Daoy (cell line): ENCODE data around the gene GGT1. TPM values are rescaled to one million over a fixed set of nuclear protein-coding genes. Genes with fewer than 3 reads are reported as not detected.
A peak's percentile ranks its signal among the peaks of the same experiment; 100 is the strongest.
"Not testable (repeated sequence)": the region's sequence is repeated elsewhere in the genome, so short reads cannot be mapped to it uniquely, and the experiment has no call there.

Experiments
- DNase-seq: peaks from one replicate; pipeline ENCODE4 v3.0.0-alpha.2; 2015; ENCODE audit warnings: low read depth
- total RNA-seq: library from RNA; depleted of rRNA; stranded (reverse); fragments of >200 nt; shearing (Covaris generic); gene quantifications from 2 replicates; pipeline ENCODE4 v1.2.3, GENCODE V29; 2014

Gene GGT1
- total RNA-seq, 1 experiment from 2014 or later, result 8.7 TPM

DNA sequence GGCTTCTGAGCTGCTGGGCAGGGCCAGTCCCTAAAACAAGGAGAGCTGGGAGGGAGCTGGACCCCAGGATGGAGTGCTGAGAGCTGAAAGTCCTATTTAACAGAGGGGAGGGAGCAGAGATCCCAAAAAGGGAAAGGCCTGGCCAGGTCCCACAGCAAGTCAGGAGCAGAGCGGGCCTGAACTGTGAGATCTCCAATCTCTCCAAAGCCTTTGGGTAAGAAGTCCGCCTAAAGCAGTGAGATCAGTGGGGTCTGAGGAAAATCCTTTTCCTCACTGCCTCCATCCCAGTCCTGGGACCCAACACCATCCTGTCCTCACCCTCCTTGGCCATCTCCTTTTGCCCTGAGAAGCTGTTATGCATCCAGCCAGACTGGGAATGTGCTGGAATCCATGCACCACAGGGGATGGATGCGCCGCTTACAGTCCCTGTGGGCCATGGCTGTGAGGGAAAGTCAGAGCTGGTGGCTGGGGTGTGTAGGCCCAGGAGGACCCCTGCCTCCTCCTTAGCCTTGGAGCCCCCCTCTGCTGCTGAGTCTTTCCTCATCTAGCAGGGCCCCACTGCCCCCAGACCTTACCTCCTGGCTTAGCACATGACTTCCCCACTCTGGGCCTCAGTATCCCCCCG is 18.7 kb upstream of the GGT1 start:
- DNase-seq, result no peak

DNA sequence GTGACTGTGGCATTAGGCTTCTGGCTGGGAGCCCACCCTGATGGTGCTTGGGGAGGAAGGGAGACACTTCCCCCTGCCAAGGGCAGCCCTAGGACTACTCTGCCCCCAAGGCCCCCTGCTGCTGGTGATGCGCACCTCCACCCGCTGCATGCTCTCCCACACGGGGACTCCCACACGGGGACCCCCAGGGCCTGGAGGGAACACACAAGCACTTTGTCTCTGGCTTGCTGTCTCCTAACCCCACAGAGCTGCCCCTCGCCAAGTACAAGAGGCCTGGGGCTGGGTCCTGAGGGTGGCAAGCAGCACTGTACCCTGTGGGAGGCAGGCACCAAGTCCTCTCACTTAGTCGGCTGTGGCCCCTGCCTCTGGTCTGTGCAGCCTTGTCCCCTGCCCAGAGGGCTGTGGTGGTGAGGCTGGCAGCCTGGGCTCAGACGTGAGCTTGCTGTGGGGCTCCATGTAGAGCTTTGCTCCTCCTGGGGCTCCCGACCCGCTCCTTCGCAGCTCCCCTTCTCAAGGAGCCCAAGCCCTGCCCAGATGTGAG is 18.1 kb upstream of the GGT1 start:
- no peak for DNase-seq

DNA sequence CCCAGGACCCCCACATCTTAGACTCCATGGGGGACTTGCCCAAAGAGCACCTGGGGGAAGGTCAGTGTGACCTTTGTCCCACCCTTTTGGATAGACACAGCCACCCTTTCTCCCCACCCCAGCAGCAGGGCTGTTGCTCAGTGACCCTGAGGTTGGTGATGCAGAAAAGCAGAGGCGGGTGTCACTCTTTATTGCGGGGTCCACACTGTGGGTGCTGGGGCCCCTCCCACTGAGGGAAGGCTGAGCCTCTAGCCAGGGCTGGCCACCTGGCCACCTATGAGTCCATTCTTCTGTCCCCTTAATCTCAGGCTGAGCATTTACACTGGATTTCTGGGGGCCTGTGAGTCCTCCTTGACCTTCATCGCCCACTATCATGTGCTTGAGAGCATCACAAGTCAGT is 17.5 kb upstream of the GGT1 start:
- no peak for DNase-seq

DNA sequence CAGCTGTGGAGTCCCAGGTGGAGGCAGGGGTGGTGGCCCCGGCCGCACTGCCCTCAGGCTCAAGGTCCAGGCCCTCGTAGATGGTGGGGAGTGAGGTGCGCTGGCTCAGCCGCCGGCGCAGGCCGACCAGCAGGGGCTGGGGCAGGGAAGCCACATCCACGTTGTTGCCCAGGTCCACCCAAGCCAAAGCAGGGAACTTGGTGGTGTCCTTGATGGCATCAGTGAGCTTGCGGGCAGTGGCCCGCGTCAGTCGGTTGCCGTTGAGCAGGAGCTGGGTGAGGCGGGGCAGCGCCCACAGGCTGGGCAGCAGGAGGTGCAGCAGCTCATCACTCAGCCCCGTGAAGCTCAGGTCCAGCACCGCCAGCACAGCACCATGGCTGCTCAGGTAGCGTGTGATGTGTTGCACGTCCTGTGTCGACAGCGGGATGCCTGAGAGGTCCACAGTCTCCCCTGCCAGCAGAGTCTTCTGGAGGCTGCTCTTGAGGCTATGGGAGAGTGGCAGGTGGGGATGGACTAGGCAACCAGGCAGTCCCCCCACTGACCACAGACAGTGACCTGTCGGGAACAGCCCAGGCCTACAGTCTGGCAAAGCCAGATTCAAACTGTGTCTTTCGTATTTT is 17.0 kb upstream of the GGT1 start:
- DNase-seq, result no peak

DNA sequence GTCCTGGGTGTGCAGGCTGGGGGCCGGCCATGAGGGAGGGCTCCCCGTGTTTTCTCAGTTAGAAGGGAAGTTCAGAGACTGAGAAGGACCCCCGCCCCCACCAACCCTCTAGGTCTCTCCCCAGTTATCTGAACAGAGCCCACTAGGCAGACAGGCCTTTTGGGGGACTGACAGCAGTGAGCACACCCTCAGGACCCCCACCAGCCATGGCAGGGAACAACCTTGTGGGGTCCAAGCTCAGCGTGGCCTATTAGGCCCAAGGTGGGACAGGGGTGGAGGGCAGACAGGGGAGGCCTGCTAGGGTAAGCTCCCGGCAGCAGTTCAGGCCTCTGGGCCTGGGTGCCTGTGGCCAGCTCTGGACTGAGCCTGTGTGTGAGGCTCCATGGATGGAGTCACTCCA is 15.7 kb upstream of the GGT1 start:
- no peak for DNase-seq

DNA sequence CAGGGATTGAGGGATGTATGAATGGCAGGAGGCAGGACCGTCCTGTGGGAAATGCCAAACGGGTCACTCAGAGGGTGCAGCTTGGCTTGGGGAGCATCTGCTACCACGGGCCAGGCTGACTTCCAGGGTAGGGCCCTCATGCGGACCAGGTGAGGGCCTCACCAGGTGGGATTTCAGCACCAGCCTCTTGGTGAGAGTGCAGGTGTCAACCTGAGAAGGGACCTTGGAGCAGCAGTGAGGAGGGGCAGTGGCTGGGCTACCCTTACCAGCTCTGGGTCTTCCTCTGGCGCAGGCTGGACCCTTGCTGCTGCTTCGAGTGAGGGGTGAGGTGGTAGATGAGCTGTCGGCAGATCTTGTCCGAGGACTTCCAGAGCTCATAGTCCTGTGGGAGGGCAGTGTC is 15.0 kb upstream of the GGT1 start:
- no peak for DNase-seq

DNA sequence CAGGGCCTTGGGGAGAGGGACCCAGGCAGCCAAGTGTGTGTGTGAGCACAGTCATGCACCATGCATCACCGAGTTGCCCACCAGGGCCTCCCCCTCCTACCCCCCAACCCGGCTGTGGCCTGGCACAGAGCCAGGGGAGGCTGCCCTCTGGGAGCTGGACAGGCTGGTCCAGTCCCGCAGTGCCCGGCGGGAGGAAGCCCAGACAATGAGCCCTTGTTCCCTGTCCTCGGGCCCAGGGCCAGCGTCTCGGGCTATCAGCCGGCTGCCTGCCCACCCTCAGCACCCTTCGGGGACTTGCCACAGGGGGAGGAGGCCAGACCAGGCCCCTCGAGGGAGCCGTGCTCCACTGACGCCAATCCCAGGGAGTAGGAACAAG is 14.6 kb upstream of the GGT1 start:
- DNase-seq, result no peak

DNA sequence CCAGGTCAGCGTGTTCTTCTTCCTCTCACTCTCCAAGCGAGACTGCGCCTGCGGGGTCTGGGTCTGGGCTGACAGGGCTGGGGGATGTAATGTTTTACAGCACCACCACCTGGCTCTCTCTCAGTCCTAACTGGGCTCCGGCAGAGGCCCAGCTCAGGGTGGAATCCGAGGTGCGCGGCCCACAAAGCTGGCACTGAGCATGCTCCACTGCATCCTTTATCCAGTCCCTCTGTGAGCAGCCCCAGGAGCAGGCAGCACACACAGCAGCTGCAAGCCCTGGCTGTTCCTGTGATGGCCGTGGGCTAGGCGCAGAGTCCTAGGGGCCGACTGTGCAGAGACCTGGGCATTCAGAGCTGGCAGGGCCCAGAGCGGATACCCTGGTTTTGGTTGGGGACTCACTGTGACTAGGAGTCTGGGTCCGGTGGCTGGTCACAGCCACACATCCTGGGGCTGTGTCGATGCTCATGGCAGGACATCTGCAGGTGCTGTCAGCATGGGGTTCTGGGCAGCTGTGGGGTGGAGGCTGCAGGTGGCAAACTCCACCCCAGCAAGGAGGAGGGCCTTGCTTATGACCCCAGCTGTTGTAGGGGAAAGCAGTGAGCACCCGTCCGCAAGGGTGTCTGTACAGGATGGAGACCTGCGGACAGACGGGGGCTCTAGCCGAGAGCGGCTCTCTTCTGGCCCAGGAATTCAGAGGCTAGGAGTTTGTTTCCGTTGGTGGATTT is 14.1 kb upstream of the GGT1 start:
- DNase-seq, result no peak

DNA sequence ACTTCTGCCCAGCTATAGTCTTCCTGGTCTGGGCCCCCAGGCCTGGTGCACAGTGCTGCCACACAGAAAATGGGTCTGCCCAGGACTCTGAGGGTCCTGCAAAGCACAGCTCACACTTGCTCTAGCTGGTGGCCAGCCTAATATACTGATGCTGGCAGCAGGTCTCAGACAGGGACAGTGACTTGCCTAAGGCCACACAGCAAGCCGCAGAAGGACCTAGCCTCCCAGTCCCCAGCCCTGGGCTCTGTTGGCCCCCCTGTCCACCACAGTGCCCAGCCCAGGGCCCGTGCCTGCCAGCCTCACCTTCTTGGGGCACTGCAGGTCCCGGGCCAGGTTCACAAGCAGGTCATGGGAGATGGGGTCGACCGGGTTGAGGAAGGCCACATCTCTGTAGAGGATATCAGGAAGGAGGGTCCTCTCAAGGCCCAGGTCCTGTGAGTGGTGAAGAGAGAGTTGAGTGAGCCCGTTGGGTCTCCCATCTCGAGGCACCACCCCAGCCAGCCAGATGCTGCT is 13.4 kb upstream of the GGT1 start:
- DNase-seq, result no peak

DNA sequence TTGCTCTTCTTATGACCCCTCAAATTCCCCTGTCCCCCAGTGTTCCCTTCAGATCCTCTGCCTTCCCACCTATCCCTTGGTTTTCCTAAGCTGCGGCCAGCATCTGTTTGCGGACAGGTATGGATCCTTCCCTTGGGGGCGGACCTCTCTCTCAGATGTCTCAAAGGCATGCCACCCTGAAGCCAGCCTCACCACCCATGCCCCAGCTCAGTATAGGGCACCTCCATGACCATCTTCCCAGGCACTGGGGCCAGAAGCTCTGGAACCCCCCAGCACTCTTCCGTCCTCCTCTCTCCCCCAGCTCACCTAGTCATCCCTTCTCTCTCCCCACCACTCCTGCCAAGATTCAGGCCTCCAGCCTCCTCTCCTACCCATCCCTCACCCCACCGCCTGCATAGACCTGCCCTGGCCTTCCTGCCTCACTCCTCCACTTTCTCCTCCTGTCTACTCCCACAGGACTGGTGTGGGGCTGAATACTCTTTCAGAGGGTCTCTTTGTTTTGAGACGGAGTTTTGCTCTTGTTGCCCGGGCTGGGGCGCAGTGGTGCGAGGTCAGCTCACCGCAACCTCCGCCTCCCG is 12.3 kb upstream of the GGT1 start:
- no peak for DNase-seq

DNA sequence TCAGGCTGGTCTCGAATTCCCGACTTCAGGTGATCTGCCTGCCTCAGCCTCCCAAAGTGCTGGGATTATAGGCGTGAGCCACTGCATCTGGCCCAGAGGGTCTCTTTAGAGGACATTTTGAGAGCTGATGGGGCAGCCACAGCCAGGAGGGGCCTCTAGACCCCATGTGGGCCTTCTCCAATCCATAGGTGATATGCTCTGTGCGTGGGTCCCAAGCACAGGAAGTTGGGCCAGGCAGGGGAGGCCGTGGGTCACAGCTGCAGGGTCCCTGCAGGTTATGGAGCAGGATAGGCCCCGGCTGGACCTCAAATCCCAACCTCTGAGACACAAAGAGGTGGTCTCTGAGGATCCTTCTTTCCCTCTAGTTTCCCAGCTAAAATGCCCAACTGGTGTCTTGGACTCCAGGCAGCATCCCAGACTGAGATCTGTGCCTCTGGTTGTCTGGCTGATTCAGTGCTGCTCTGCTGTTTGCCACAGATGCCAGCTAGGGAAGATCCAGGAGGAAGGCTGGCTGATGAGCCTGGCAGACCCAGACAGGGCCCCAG is 11.6 kb upstream of the GGT1 start:
- DNase-seq, result no peak

DNA sequence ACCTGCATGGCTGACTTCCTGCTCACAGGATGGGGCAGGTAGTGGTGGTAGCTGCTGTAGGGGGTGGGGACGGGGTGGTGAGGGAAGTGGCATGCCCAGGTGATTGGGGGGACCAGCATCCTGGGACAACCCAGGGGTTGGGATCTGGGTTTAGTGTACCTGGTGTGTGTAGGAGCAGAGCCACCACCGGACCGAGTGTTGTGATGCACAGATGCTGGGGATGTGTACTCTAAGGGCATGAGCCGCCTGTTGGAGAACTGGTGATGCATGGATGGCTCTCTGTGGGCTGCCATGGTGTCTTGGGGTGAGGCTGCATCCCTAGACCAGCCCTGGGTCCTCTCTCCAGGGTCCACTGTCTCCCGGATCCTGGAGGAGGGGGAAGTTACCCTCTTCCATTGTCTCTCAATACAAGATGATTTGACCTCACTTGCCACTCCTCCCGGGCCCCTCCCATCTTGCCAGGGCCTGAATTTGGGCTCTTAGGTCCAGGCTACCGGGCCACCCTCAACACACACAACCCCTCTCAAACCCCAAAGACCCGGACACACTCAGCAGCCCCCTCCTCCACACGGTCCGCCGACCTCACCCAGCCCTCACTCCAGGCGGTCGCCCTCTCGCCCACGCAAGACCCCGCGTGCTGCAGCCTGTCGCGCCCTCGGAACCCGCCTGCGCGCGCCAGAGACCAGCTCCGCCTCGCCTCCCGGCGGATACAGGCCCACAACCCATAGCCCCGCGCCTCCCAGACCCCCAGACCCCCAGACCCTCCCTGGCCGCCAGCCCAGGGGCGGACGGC is 10.7 kb upstream of the GGT1 start:
- DNase-seq, result no peak

DNA sequence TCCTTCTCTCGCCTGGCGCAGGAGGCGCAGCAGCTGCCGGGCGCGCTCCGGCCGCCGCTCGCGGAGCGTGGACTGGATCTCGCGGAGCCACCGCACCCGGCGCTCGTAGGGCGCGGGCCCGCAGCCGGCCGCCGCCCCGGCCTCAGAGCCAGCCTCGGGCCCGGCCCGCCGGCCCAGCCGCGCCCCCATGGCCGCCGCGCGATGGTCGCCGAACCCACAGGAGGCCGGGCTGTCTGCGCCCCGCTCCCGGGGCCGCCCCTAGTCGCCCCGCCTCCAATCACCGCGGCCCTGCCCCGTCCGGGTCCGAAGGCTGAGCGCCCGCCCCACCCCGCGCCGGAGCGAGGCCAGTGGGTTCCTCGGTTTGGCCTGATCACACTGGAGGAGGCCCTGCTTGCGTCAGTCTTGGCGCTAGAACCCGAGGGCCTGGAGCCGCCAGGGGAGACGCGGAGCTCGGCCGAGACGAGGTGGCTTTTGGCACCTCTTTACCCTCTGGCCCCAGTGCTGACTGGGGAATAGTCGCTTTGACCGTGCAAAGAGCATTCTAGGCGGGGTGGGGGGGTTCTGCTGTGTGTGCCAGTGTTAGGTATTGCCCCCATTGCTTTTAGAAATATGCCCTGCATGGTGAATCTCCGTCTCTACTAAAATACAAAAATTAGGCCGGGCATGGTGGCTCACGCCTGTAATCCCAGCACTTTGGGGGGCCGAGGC is 10.0 kb upstream of the GGT1 start, which contains the start of gene LRRC75B:
TSS of gene LRRC75B (minus strand) at position 223 of the 708 bp plus-strand sequence. CDS start at position 189, 34 bp downstream.
- DNase-seq, result peak; percentile 88

DNA sequence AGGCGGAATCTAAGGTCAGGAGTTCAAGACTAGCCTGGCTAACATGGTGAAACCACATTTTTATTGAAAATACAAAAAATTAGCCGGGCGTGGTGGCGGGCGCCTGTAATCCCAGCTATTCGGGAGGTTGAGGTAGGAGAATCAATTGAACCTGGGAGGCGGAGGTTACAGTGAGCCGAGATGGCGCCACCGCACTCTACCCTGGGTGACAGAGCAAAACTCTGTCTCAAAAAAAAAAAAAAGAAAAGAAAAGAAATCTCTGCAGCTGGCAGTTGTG is 9.5 kb upstream of the GGT1 start:
- DNase-seq, result not testable (repeated sequence)

DNA sequence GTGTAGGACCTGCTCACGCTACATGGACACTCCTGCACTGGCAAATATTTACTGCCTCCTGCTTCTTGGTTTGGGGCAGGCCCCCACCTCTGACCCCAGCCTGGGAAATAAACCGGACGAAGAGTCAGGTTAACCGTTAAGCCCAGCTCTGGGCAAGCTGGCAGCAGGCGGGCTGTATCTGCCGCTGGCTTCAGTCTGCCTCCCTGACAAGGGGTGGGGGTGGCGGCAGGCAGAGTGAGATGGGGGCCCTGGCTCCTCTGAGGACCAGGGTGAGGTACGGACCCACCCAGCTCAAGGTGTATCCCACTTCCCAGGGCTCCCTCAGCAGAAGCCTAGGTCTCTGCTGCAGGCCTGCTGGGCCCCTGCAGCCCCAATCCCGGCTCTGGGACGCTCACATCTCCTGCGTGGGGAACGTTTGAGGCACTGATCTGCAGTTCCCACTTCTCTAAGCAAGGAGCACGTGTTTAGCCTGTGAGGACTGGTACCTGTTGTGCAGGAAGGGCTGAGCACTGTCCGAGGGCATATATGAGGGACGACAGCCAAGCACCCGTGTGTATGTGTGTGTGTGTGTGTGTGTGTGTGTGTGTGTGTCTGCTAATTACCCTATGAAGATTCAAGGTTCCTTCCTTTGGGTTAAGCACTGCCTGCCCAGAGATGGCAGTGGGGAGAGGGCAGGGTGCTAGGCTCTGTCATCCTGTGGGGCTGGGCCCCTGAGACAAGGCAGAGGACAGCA is 9.0 kb upstream of the GGT1 start:
- no peak for DNase-seq

DNA sequence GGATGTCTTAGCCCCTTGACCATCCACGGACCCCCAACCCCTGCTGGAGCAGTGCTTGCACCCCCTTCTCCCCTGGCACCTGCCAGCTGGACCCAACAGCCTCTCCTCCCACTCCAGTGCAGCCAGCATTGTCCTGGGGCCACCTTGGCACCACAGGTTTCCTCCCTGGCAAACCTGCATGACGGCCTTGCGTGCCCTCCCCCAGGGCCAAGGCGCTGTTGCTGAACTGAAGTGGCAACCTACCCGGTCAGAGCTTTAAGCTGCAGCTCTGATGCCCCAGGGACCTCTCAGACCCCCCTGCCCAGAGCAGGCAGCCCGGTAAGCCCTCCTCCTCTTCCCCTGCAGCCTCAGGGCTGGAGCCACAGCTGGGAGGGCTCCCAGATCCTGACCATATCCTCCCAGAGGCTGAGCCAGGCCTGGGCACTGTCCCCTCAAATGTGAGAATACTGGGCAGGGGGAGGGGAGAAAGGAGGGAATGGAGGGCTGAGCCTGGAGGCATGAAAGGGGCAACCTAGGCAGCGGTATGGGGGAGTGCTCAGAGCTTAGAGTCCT is 8.3 kb upstream of the GGT1 start:
- no peak for DNase-seq

DNA sequence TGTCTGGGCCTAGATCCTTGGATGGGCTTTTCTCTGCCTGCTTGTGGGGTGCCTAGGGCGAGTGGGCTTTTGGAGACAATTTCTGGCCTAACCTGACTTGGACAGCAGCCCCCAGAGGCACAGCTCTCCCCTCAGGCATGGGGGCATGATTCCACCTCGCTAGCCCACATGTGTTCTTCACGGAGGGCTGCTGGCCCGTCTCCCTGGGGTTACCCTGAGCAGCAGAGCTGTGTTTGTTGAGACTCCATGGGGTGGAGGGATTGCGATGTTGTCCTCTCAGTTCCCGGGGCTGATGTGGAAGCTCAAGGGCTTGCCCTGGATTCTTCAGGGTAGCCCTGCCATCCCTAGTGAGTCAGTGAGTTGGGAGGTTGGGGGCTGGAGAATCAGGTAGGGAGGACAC is 7.8 kb upstream of the GGT1 start:
- DNase-seq, result no peak

DNA sequence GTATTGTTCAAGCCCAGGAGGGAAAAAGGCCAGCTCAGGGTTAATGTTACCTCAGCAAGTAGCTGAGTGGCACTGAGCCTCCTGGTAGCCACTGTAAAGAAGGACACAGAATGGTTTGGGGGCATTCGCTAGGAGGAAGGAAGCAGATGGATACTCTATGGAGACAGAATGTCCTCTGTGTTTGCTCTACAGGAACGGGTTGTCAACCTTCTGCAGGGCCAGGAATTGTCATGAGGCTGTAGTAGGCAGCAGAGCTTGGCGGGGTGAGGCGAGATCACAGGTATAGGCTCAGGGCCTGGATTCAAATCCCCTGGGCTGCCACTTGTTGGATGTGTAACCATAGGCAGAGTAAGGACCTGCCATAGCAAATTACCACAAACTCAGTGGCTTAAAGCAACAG is 7.1 kb upstream of the GGT1 start:
- no peak for DNase-seq

DNA sequence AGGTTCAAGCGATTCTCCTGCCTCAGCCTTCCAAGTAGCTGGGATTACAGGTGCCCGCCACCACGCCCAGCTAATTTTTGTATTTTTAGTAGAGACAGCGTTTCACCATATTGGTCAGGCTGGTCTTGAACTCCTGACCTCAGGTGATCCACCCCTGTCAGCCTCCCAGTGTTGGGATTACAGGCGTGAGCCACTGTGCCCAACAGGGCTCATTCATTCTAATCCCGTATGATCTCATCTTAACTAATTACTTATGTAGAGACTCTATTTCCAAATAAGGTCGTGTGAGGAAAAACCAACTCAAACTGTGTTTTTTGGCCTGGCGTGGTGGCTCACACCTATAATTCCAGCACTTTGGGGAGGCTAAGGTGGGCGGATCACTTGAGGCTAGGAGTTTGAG is 5.9 kb upstream of the GGT1 start:
- DNase-seq, result not testable (repeated sequence)

DNA sequence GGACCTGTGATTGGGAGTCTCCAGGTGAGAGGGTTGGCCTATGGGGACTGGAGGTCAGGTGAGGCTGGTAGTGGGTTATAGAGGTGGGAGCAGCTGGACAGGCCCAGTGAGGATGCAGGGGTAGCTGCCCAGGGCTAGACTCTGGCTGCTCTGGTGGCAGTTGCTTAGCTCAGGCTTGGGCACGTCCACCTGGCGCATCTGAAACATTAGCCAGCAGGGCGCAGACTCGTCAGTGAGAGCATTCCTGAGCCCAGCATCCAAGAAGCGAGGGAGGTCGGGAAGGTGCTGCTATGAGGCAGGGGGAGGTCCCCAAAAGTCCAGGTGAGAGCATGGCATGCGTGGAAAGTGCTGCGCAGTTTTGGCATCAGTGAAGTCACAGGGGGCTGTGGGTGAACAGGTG is 3.5 kb upstream of the GGT1 start:
- no peak for DNase-seq
